ENCODE measurements around the gene BCAS4.

DNA sequence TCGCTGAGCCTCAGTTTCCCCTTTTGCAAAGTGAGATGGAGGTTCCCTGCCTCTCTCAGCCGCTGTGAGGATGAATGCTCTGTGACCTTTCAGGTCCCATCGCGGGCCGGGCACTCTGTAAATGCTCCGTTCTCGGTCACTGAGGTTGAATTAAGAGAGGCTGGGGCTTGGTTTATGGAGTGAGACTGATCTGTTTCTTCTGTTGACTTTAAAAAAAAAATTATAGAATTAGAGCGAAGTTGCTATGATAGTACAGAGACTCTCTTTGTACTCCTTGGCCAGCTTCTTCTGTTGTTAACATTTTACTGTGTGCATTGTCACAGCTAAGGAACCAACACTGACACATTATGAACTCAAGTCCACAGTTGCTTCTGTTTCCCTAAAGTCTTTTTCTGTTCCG, 72.0 kb downstream of the BCAS4 start:
- TF ChIP-seq, protein P1, sequence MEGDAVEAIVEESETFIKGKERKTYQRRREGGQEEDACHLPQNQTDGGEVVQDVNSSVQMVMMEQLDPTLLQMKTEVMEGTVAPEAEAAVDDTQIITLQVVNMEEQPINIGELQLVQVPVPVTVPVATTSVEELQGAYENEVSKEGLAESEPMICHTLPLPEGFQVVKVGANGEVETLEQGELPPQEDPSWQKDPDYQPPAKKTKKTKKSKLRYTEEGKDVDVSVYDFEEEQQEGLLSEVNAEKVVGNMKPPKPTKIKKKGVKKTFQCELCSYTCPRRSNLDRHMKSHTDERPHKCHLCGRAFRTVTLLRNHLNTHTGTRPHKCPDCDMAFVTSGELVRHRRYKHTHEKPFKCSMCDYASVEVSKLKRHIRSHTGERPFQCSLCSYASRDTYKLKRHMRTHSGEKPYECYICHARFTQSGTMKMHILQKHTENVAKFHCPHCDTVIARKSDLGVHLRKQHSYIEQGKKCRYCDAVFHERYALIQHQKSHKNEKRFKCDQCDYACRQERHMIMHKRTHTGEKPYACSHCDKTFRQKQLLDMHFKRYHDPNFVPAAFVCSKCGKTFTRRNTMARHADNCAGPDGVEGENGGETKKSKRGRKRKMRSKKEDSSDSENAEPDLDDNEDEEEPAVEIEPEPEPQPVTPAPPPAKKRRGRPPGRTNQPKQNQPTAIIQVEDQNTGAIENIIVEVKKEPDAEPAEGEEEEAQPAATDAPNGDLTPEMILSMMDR (conservative IDR thresholded peaks at IDR 0.05; ENCODE audit: low read depth in 2 of 2) = no peak
- TF ChIP-seq EZH2 (IDR thresholded peaks at IDR 0.05; ENCODE audit: low read depth, unreplicated experiment) (no peak), POLR2AphosphoS5 (IDR thresholded peaks at IDR 0.05; ENCODE audit: low read depth) (no peak), CREB1 (CRISPR knock-in tag; IDR thresholded peaks at IDR 0.05; ENCODE audit: low read depth) (no peak), EZH2phosphoT487 (IDR thresholded peaks at IDR 0.05; ENCODE audit: unreplicated experiment) (no peak), ZNF114 (CRISPR knock-in tag; IDR thresholded peaks at IDR 0.05) (no peak), JUNB (IDR thresholded peaks at IDR 0.05; ENCODE audit: unreplicated experiment) (no peak)
- TF ChIP-seq, protein P2, sequence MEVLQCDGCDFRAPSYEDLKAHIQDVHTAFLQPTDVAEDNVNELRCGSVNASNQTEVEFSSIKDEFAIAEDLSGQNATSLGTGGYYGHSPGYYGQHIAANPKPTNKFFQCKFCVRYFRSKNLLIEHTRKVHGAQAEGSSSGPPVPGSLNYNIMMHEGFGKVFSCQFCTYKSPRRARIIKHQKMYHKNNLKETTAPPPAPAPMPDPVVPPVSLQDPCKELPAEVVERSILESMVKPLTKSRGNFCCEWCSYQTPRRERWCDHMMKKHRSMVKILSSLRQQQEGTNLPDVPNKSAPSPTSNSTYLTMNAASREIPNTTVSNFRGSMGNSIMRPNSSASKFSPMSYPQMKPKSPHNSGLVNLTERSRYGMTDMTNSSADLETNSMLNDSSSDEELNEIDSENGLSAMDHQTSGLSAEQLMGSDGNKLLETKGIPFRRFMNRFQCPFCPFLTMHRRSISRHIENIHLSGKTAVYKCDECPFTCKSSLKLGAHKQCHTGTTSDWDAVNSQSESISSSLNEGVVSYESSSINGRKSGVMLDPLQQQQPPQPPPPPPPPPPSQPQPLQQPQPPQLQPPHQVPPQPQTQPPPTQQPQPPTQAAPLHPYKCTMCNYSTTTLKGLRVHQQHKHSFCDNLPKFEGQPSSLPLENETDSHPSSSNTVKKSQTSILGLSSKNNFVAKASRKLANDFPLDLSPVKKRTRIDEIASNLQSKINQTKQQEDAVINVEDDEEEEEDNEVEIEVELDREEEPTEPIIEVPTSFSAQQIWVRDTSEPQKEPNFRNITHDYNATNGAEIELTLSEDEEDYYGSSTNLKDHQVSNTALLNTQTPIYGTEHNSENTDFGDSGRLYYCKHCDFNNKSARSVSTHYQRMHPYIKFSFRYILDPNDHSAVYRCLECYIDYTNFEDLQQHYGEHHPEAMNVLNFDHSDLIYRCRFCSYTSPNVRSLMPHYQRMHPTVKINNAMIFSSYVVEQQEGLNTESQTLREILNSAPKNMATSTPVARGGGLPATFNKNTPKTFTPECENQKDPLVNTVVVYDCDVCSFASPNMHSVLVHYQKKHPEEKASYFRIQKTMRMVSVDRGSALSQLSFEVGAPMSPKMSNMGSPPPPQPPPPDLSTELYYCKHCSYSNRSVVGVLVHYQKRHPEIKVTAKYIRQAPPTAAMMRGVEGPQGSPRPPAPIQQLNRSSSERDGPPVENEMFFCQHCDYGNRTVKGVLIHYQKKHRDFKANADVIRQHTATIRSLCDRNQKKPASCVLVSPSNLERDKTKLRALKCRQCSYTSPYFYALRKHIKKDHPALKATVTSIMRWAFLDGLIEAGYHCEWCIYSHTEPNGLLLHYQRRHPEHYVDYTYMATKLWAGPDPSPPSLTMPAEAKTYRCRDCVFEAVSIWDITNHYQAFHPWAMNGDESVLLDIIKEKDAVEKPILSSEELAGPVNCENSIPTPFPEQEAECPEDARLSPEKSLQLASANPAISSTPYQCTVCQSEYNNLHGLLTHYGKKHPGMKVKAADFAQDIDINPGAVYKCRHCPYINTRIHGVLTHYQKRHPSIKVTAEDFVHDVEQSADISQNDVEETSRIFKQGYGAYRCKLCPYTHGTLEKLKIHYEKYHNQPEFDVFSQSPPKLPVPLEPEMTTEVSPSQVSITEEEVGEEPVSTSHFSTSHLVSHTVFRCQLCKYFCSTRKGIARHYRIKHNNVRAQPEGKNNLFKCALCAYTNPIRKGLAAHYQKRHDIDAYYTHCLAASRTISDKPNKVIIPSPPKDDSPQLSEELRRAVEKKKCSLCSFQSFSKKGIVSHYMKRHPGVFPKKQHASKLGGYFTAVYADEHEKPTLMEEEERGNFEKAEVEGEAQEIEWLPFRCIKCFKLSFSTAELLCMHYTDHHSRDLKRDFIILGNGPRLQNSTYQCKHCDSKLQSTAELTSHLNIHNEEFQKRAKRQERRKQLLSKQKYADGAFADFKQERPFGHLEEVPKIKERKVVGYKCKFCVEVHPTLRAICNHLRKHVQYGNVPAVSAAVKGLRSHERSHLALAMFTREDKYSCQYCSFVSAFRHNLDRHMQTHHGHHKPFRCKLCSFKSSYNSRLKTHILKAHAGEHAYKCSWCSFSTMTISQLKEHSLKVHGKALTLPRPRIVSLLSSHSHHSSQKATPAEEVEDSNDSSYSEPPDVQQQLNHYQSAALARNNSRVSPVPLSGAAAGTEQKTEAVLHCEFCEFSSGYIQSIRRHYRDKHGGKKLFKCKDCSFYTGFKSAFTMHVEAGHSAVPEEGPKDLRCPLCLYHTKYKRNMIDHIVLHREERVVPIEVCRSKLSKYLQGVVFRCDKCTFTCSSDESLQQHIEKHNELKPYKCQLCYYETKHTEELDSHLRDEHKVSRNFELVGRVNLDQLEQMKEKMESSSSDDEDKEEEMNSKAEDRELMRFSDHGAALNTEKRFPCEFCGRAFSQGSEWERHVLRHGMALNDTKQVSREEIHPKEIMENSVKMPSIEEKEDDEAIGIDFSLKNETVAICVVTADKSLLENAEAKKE (CRISPR knock-in tag; IDR thresholded peaks at IDR 0.05) = no peak
- TF ChIP-seq, protein P3, sequence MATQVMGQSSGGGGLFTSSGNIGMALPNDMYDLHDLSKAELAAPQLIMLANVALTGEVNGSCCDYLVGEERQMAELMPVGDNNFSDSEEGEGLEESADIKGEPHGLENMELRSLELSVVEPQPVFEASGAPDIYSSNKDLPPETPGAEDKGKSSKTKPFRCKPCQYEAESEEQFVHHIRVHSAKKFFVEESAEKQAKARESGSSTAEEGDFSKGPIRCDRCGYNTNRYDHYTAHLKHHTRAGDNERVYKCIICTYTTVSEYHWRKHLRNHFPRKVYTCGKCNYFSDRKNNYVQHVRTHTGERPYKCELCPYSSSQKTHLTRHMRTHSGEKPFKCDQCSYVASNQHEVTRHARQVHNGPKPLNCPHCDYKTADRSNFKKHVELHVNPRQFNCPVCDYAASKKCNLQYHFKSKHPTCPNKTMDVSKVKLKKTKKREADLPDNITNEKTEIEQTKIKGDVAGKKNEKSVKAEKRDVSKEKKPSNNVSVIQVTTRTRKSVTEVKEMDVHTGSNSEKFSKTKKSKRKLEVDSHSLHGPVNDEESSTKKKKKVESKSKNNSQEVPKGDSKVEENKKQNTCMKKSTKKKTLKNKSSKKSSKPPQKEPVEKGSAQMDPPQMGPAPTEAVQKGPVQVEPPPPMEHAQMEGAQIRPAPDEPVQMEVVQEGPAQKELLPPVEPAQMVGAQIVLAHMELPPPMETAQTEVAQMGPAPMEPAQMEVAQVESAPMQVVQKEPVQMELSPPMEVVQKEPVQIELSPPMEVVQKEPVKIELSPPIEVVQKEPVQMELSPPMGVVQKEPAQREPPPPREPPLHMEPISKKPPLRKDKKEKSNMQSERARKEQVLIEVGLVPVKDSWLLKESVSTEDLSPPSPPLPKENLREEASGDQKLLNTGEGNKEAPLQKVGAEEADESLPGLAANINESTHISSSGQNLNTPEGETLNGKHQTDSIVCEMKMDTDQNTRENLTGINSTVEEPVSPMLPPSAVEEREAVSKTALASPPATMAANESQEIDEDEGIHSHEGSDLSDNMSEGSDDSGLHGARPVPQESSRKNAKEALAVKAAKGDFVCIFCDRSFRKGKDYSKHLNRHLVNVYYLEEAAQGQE (IDR thresholded peaks at IDR 0.05; ENCODE audit: unreplicated experiment) = no peak
- TF ChIP-seq, protein P4, sequence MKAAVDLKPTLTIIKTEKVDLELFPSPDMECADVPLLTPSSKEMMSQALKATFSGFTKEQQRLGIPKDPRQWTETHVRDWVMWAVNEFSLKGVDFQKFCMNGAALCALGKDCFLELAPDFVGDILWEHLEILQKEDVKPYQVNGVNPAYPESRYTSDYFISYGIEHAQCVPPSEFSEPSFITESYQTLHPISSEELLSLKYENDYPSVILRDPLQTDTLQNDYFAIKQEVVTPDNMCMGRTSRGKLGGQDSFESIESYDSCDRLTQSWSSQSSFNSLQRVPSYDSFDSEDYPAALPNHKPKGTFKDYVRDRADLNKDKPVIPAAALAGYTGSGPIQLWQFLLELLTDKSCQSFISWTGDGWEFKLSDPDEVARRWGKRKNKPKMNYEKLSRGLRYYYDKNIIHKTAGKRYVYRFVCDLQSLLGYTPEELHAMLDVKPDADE (IDR thresholded peaks at IDR 0.05) = no peak

Data from GM23338 (cell line).